GM18511 (cell line): ENCODE data around the gene PELI2.

Experiments used
- ATAC-seq: cut with Tn5 transposase; IDR thresholded peaks from one replicate; pipeline ENCODE4 v1.9.1; 2021; ENCODE audit warnings: mild to moderate bottlenecking, moderate library complexity; ENCODE audit not compliant: unreplicated experiment

The PELI2 gene

GRCh38 chr14:56199095-56199981 lies 81.1 kb downstream of the PELI2 start:
- no peak for ATAC-seq

GRCh38 chr14:56199982-56200577 lies 81.9 kb downstream of the PELI2 start:
- ATAC-seq, result peak; percentile 72

GRCh38 chr14:56202256-56202655 lies 84.0 kb downstream of the PELI2 start:
- ATAC-seq, result peak; percentile 59

GRCh38 chr14:56205881-56206280 lies 87.7 kb downstream of the PELI2 start:
- no peak for ATAC-seq

- no peak for ATAC-seq
These were observed 88.4 kb downstream of the PELI2 start for GRCh38 chr14:56206596-56206995.

- ATAC-seq, result no peak
These were observed 89.5 kb downstream of the PELI2 start for GRCh38 chr14:56207626-56208292.

GRCh38 chr14:56208520-56208919 lies 90.3 kb downstream of the PELI2 start:
- no peak for ATAC-seq

GRCh38 chr14:56210571-56210970 lies 92.4 kb downstream of the PELI2 start:
- no peak for ATAC-seq

GRCh38 chr14:56211084-56211483 lies 92.9 kb downstream of the PELI2 start:
- no peak for ATAC-seq

GRCh38 chr14:56211844-56212243 lies 93.6 kb downstream of the PELI2 start:
- no peak for ATAC-seq

- ATAC-seq, result no peak
These were observed 94.3 kb downstream of the PELI2 start for GRCh38 chr14:56212521-56212920.

GRCh38 chr14:56213306-56213705 lies 95.1 kb downstream of the PELI2 start:
- ATAC-seq, result no peak

GRCh38 chr14:56215180-56215579 lies 97.0 kb downstream of the PELI2 start:
- ATAC-seq, result no peak

GRCh38 chr14:56216626-56217379 lies 98.6 kb downstream of the PELI2 start:
- no peak for ATAC-seq

GRCh38 chr14:56217380-56218045 lies 99.3 kb downstream of the PELI2 start:
- no peak for ATAC-seq

- no peak for ATAC-seq
These were observed 101.6 kb downstream of the PELI2 start for GRCh38 chr14:56219666-56220413.

GRCh38 chr14:56221382-56222128 lies 103.3 kb downstream of the PELI2 start:
- no peak for ATAC-seq

GRCh38 chr14:56224229-56224628 lies 106.0 kb downstream of the PELI2 start:
- ATAC-seq, result no peak
